ENCODE results near the gene AKAP6. TPM values are rescaled to one million over a fixed set of nuclear protein-coding genes. Genes with fewer than 3 reads are reported as not detected.
A peak's percentile ranks its signal among the peaks of the same experiment; 100 is the strongest.
"Not testable (repeated sequence)": the region's sequence is repeated elsewhere in the genome, so short reads cannot be mapped to it uniquely, and the experiment has no call there.

AKAP6 gene
- total RNA-seq, 1 donor from 2014 or later: 3.4 TPM

DNA sequence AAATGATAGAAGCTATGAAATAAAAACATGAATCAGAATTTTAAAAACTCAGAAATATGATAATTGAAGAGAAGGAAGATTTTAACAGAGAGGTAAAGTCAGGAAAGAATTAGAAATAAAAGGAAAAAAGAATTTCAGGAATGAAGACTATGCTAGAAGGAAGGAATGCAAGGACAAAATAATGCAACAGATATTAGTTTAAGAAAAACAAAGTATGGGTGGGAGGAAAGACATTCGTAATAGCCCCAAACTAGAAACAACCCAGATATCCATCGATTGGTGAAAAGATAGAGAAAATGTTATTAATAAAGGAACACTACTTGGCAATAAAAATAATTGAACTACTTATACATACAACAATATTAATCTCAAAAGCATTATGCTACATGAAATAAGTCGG lies 129.6 kb downstream of the AKAP6 start:
- TF ChIP-seq, protein P1, sequence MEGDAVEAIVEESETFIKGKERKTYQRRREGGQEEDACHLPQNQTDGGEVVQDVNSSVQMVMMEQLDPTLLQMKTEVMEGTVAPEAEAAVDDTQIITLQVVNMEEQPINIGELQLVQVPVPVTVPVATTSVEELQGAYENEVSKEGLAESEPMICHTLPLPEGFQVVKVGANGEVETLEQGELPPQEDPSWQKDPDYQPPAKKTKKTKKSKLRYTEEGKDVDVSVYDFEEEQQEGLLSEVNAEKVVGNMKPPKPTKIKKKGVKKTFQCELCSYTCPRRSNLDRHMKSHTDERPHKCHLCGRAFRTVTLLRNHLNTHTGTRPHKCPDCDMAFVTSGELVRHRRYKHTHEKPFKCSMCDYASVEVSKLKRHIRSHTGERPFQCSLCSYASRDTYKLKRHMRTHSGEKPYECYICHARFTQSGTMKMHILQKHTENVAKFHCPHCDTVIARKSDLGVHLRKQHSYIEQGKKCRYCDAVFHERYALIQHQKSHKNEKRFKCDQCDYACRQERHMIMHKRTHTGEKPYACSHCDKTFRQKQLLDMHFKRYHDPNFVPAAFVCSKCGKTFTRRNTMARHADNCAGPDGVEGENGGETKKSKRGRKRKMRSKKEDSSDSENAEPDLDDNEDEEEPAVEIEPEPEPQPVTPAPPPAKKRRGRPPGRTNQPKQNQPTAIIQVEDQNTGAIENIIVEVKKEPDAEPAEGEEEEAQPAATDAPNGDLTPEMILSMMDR (IDR thresholded peaks at IDR 0.05; ENCODE audit: unreplicated experiment): no peak
- Mint-ChIP-seq H3K9me3 (ENCODE audit: low read depth) (peaks cover 14% of the 10 kb centered on the region), H3K27ac (no peak overlapping the region), H3K4me1 (ENCODE audit: low read depth) (no peaks in the 10 kb centered on the region), H3K4me3 (ENCODE audit: low read depth) (no peak overlapping the region), H3K36me3 (ENCODE audit: insufficient read depth) (peaks cover 2% of the 10 kb centered on the region), H3K27me3 (no peaks in the 10 kb centered on the region)
- no peak for DNase-seq (ENCODE audit: low spot score, unreplicated experiment)

DNA sequence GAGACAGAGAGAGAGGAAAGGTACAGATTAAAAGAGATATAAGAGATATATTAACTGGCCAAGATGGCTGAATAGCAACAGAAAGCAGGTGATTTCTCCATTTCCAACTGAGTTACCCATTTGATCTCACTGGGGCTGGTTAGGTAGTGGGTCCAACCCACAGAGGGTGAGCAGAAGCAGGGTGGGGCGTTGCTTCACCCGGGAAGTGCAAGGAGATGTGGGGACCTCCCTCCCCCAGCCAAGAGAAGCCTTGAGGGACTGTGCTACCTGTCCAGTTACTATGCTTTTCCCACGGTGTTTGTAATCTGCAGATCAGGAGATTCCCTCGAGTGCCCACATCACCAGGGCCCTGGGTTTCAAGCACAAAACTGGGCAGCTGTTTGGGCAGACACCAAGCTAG lies 131.2 kb downstream of the AKAP6 start:
- Mint-ChIP-seq H3K27ac (no peak overlapping the region), H3K27me3 (no peaks in the 10 kb centered on the region), H3K9me3 (ENCODE audit: low read depth) (peaks cover 16% of the 10 kb centered on the region), H3K4me3 (ENCODE audit: low read depth) (no peak overlapping the region), H3K36me3 (ENCODE audit: insufficient read depth) (peaks cover 2% of the 10 kb centered on the region), H3K4me1 (ENCODE audit: low read depth) (no peaks in the 10 kb centered on the region)
- TF ChIP-seq, protein P1 (IDR thresholded peaks at IDR 0.05; ENCODE audit: unreplicated experiment): no peak
- DNase-seq (ENCODE audit: low spot score, unreplicated experiment): no peak

DNA sequence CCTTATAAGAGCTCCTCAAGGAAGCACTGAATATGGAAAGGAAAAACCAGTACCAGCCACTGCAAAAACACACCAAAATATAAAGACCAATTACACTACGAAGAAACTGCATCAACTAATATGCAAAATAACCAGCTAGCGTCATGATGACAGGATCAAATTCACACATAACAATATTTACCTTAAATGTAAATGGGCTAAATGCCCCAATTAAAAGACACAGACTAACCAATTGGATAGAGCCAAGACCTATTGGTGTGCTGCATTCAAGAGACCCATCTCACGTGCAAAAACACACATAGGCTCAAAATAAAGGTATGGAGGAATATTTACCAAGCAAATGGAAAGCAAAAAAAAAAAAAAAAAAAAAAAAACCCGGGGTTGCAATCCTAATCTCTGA lies 133.5 kb downstream of the AKAP6 start:
- H3K27ac Mint-ChIP-seq; DNase-seq (ENCODE audit: low spot score, unreplicated experiment); H3K36me3 Mint-ChIP-seq (ENCODE audit: insufficient read depth); H3K27me3 Mint-ChIP-seq; H3K4me3 Mint-ChIP-seq (ENCODE audit: low read depth); H3K4me1 Mint-ChIP-seq (ENCODE audit: low read depth): not testable (repeated sequence)
- peaks cover 21% of the 10 kb centered on the region for H3K9me3 Mint-ChIP-seq (ENCODE audit: low read depth)

DNA sequence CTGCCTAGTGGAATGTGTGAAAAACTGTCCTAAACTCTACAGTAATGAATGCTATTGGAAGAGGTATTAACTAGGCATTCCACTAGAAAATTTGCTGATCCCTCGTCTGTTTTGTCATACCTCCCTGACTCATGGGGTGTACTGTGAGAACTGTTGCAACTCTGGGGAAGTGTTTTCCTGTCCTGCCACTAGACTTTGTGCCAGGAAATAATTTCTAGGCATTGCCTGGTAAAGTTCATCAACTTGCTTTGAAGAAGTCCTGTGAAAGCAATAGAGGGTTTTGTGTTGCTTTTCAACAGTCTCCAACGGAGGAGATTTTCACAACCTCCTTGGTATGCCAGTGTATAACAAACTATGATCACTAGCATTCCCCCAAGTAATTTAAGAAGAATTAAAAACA lies 139.9 kb downstream of the AKAP6 start:
- H3K4me3 Mint-ChIP-seq (ENCODE audit: low read depth): no peak overlapping the region
- no peaks in the 10 kb centered on the region for H3K36me3 Mint-ChIP-seq (ENCODE audit: insufficient read depth)
- no peaks in the 10 kb centered on the region for H3K27me3 Mint-ChIP-seq
- H3K4me1 Mint-ChIP-seq (ENCODE audit: low read depth): peaks cover 18% of the 10 kb centered on the region
- H3K27ac Mint-ChIP-seq: no peak overlapping the region
- DNase-seq (ENCODE audit: low spot score, unreplicated experiment): no peak
- H3K9me3 Mint-ChIP-seq (ENCODE audit: low read depth): peaks cover 5% of the 10 kb centered on the region
- TF ChIP-seq, protein P1 (IDR thresholded peaks at IDR 0.05; ENCODE audit: unreplicated experiment): no peak

DNA sequence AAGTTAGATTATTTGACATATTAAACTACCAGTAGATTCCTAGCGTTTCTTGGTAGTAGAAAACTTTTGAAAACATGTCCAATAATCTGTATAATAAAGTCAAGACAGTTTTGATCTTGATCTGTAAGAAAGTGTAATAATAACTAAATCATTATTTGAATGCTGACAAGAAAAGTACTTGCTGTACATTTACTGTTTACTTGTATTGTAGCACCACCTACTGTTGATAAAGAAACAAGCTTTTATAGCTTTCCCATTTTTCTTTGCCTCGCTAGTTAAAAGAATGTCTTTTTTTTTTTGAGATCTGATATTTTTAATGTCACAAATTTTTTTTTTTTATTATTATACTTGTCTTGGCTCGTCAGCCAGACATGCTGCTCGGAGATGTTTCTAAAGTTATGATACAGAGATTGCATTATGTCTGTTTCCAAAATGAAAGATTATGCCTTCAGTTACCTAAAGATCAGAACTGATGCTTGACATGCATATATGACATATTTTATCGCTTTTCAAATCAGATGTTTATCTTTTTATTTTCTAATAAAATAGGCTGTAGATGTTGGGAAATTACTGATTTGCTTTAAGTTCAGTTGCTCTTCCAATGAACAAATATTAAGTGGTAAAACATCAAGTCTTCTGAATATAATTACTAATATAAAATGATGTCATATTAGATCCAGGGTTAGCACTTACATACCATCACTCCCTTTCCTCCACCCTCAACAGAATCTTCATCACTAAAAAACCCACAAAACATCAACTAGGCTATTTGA lies 140.5 kb downstream of the AKAP6 start:
- H3K9me3 Mint-ChIP-seq (ENCODE audit: low read depth): peaks cover 5% of the 10 kb centered on the region
- no peak overlapping the region for H3K27ac Mint-ChIP-seq
- H3K4me1 Mint-ChIP-seq (ENCODE audit: low read depth): peaks cover 21% of the 10 kb centered on the region
- no peaks in the 10 kb centered on the region for H3K36me3 Mint-ChIP-seq (ENCODE audit: insufficient read depth)
- no peaks in the 10 kb centered on the region for H3K27me3 Mint-ChIP-seq
- no peak overlapping the region for H3K4me3 Mint-ChIP-seq (ENCODE audit: low read depth)
- no peak for DNase-seq (ENCODE audit: low spot score, unreplicated experiment)
- TF ChIP-seq, protein P1 (IDR thresholded peaks at IDR 0.05; ENCODE audit: unreplicated experiment): peak; percentile 70

DNA sequence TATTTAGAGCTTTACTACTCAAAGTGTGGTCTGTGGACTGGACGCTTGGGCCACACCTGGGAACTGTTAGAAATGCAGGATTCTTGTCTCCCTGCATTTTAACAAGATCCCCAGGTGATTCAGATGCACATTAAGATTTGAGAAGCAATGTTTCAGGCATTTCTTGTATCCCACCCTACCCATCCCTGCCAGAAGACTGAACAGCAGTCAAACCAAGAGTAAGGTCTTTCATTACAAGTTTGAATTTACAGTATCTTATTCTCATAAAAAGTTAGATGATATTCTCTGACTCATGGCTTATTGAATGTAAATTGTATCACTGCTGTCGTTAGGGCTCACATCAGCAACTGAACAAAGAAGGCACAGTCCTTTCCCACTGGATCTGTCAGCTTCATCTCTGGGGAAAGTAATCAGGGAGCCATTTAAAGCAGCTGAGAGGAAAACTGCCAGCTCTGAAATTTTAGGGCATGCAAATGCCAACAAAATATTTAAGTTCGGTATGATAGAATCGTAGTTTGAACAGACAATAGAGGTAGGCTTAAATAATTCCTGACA lies 141.1 kb downstream of the AKAP6 start:
- Mint-ChIP-seq H3K4me1 (ENCODE audit: low read depth) (peaks cover 21% of the 10 kb centered on the region), H3K9me3 (ENCODE audit: low read depth) (peaks cover 5% of the 10 kb centered on the region), H3K27me3 (no peaks in the 10 kb centered on the region), H3K4me3 (ENCODE audit: low read depth) (no peak overlapping the region), H3K36me3 (ENCODE audit: insufficient read depth) (no peaks in the 10 kb centered on the region), H3K27ac (no peak overlapping the region)
- DNase-seq (ENCODE audit: low spot score, unreplicated experiment): no peak
- TF ChIP-seq, protein P1 (IDR thresholded peaks at IDR 0.05; ENCODE audit: unreplicated experiment): no peak
